ENCODE results near the gene CHPT1. TPM values are rescaled to one million over a fixed set of nuclear protein-coding genes. Genes with fewer than 3 reads are reported as not detected.
"Not testable (repeated sequence)": the region's sequence is repeated elsewhere in the genome, so short reads cannot be mapped to it uniquely, and the experiment has no call there.

CHPT1 gene
- polyA plus RNA-seq, 4 donors, result 35.5 to 47.5 (median 45.9) TPM

DNA sequence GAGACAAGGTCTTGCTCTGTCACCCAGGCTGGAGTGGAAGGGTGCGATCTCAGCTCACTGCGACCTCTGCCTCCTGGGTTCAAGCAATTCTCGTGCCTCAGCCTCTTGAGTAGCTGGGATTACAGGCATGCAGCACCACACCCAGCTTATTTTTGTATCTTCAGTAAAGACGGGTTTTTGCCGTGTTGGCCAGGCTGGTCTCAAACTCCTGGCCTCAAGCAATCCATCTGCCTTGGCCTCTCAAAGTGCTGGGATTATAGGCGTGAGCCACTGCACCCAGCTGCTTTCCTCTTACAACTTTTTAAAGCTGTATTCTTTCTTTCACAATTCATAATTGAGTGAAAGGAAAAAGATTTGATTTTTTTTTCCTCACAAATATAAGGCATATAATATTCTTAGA, 15.8 kb upstream of the CHPT1 start:
- not testable (repeated sequence) for DNase-seq (ENCODE audit: low read depth in 4 of 4, low spot score in 3 of 4)

- DNase-seq (ENCODE audit: low read depth in 4 of 4, low spot score in 3 of 4), result no peak
Measured at GRCh38 chr12:101685092-101685491, 12.3 kb upstream of the CHPT1 start.

DNA sequence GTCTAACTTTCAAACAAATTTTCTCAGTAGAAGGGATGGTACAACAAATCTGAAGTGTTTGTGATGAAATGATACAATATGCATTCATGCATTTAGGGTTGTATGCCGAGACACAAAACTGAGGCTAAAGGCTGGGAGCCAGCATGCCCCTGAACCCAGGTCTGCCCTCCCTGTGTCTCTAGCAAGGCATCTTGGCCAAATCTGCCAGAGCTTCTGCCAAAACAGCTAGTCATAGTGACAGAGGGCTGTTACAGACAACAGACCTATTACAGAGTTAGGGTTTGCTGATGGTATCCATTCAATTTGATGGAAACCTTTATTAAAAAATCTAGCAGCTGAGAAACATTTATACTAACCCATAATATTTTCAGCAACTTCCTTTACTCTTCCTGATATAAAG, 11.3 kb upstream of the CHPT1 start:
- no peak for DNase-seq (ENCODE audit: low read depth in 4 of 4, low spot score in 3 of 4)

DNA sequence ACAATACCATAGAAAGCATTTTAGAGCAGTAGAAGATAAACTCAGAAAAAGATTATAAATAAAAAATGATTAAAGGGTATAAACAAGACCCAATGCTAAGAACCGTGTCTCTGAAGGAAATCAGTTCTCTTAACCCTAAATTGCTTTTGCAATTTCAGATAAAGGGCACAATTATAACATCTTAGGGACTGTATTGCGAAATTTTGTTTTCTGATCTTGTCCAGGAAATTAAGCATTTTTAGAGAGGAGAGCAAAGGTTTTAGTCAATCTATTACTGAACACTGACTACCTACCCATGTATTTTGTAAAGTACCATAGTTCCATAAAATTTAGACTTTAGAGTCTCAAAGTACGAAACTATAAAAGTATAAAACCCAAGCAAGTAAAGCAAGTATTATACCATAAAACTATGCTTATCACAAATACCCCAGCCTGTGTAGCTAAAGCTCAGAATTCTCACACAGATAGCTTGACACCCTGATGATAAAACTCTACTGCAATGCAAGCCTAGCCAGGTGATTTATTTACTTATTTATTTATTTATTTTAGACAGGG, 6.8 kb upstream of the CHPT1 start:
- DNase-seq (ENCODE audit: low read depth in 4 of 4, low spot score in 3 of 4), result no peak

- no peak for DNase-seq (ENCODE audit: low read depth in 4 of 4, low spot score in 3 of 4)
Measured at GRCh38 chr12:101691503-101692096, 5.8 kb upstream of the CHPT1 start.

- no peak for DNase-seq (ENCODE audit: low read depth in 4 of 4, low spot score in 3 of 4)
Measured at GRCh38 chr12:101694297-101694848, 3.1 kb upstream of the CHPT1 start.

GRCh38 chr12:101694986-101695385, 2.5 kb upstream of the CHPT1 start:
- DNase-seq (ENCODE audit: low read depth in 4 of 4, low spot score in 3 of 4), result no peak

GRCh38 chr12:101695706-101696105, 1.7 kb upstream of the CHPT1 start:
- no peak for DNase-seq (ENCODE audit: low read depth in 4 of 4, low spot score in 3 of 4)

GRCh38 chr12:101696251-101697196, 916 bp upstream of the CHPT1 start:
- DNase-seq (ENCODE audit: low read depth in 4 of 4, low spot score in 3 of 4), result no peak

DNA sequence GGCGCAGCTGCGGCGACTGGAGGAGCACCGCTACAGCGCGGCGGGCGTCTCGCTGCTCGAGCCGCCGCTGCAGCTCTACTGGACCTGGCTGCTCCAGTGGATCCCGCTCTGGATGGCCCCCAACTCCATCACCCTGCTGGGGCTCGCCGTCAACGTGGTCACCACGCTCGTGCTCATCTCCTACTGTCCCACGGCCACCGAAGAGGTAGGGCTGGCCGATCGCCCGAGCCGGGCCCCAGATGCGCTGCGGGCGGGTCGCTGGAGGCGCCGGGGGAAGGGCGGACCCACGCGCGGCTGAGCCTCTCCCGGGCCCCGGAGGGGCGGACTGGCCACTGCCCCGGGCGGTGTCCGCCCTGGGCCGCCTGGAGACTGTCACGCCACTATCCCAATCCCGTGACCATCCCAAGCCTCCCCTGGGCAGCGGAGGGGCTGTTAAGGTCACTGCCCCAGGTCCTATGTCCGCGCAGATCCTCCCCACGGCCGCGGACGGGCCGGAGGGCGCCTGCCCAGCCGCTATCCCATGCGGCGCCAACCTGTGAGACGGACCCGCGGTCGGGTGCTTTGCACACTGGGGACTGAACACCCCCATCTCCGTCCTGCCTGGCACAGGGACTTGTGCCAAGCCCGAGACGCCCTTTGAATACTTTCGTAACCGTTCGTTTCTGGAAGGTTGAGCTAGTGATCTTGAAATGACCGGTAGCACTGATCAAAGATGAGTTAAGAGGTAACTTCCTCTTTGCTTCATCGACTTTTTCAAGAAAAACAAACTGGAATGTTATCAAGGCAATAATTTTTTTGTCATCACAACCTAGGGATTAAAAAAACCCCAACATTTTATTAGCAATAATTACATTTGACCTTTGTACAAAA, 725 bp downstream of the CHPT1 start:
- DNase-seq (ENCODE audit: low read depth in 4 of 4, low spot score in 3 of 4), result peak in 1 of 4 donors; percentile 34

DNA sequence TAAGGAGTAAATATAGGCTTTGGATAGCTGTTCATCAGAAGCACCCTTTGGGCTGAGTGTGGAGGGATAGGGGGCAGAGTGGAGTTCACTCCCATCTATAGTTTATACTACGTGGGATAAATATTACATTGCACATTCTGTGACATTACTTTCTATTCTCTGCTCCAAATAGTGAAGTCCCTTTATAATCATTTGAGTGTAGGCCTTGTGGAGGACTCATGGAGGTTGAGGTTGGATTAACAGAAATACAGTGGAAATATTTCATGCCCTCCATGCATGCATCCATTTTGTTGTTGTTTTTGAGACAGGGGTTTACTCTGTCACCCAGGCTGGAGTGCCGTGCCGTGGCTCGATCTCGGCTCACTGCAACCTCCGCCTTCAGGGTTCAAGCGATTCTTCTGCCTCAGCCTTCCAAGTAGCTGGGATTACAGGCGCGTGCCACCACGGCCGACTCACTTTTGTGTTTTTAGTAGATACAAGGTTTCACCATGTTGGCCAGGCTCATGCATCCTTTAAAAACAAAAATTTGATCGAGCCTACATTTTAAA, 1.4 kb downstream of the CHPT1 start:
- no peak for DNase-seq (ENCODE audit: low read depth in 4 of 4, low spot score in 3 of 4)

- DNase-seq (ENCODE audit: low read depth in 4 of 4, low spot score in 3 of 4), result no peak
Measured at GRCh38 chr12:101700299-101700820, 2.9 kb downstream of the CHPT1 start.

DNA sequence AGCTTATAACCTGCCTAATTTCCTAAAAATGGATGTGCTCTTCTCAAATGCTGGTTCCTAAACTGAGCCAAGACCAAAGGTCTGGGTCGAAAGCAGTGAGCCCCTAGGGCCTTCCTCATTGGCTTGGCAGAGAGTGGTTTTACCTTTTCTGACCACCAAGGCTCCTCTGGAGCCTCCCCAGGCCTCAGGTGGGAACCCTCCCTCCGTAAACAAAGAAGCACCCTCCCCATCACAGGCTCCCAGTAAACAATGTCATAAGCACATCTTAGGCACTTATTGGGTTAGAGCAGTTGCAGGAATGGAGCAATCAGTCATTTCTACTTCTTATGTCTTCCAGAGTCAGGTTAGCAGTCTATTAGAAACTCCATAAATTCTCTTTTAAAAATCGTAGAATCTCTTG, 6.0 kb downstream of the CHPT1 start:
- no peak for DNase-seq (ENCODE audit: low read depth in 4 of 4, low spot score in 3 of 4)

GRCh38 chr12:101706403-101706802, 9.0 kb downstream of the CHPT1 start:
- DNase-seq (ENCODE audit: low read depth in 4 of 4, low spot score in 3 of 4), result no peak

GRCh38 chr12:101707131-101707782, 9.8 kb downstream of the CHPT1 start:
- DNase-seq (ENCODE audit: low read depth in 4 of 4, low spot score in 3 of 4), result no peak

DNA sequence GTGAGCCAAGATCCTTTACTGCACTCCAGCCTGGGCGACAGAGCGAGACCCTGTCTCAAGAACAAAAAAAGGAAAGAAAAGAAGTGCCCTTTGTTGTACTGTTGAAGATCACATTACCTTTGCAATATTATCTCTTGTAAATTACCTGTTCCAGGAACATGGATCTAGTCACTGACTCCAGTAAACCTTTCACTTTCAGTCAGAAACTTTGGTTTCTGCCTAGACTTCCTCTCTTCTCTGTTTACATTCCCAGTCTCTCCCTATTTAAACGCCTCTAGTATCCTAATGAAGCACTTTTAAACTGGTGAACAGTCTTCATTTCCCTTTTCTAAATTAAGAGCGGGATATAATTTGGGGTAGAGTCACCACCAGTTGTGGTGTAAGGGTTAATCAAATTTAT, 12.8 kb downstream of the CHPT1 start:
- DNase-seq (ENCODE audit: low read depth in 4 of 4, low spot score in 3 of 4), result no peak

- DNase-seq (ENCODE audit: low read depth in 4 of 4, low spot score in 3 of 4), result peak in 1 of 4 donors; percentile 26
Measured at GRCh38 chr12:101713059-101713682, 15.7 kb downstream of the CHPT1 start.

GRCh38 chr12:101713930-101714329, 16.5 kb downstream of the CHPT1 start:
- DNase-seq (ENCODE audit: low read depth in 4 of 4, low spot score in 3 of 4), result no peak

- no peak for DNase-seq (ENCODE audit: low read depth in 4 of 4, low spot score in 3 of 4)
Measured at GRCh38 chr12:101714877-101715444, 17.5 kb downstream of the CHPT1 start.
